IMR-90 (cell line): ENCODE data around the gene ACOXL. TPM values are rescaled to one million over a fixed set of nuclear protein-coding genes. Genes with fewer than 3 reads are reported as not detected.

Source experiments
- ATAC-seq: fragments of 200-7000 bp; cut with Tn5 transposase; 2 replicates; pipeline ENCODE4 v1.9.1; 2020; ENCODE audit warnings: low read depth, mild to moderate bottlenecking, moderate library complexity
- BruUV-seq: library from RNA; stranded (reverse); fragments of 400-500 nt; replicated peaks from 2 replicates; lab custom pipeline; 2021; lab: Mats Ljungman, UMichigan
- CTCF ChIA-PET: fragments of 300-600 bp; formaldehyde crosslinking; extraction: SDS; loops from one replicate; lab custom pipeline; 2021; ENCODE audit warnings: antibody characterized with exemption; lab: Yijun Ruan, JAX
- POLR2A ChIA-PET: fragments of 300-600 bp; sonication (Branson Sonifier 250); formaldehyde crosslinking; loops from one replicate; lab custom pipeline; 2022; ENCODE audit warnings: antibody characterized with exemption; ENCODE audit not compliant: unreplicated experiment; lab: Charles Lee
- DNase-seq: peaks from one replicate; pipeline ENCODE4 v3.0.0; 2013
- H2AFZ ChIP-seq: replicated peaks from 2 replicates; pipeline ENCODE3; 2013; ENCODE audit warnings: low read length, mild to moderate bottlenecking; ENCODE audit not compliant: poor library complexity
- H2AK5ac ChIP-seq: 2 replicates; pipeline ENCODE4 v1.6.1; 2013; ENCODE audit warnings: low read depth, low read length, inconsistent platforms
- H2AK9ac ChIP-seq: replicated peaks from 2 replicates; pipeline ENCODE3; 2013; ENCODE audit warnings: mild to moderate bottlenecking, low read depth, low read length, moderate library complexity; ENCODE audit not compliant: poor library complexity
- H2BK120ac ChIP-seq: 2 replicates; pipeline ENCODE4 v1.6.1; 2013; ENCODE audit warnings: low read depth, low read length, inconsistent platforms
- H2BK15ac ChIP-seq: 3 replicates; pipeline ENCODE4 v1.6.1; 2013; ENCODE audit warnings: low read depth, low read length, inconsistent platforms
- H2BK20ac ChIP-seq: 2 replicates; pipeline ENCODE4 v1.6.1; 2013; ENCODE audit warnings: low read depth, mild to moderate bottlenecking, inconsistent platforms, low read length, moderate library complexity
- H2BK5ac ChIP-seq: 2 replicates; pipeline ENCODE4 v1.6.1; 2013; ENCODE audit warnings: mild to moderate bottlenecking, low read depth, low read length, inconsistent platforms; ENCODE audit not compliant: poor library complexity, severe bottlenecking
- H3K14ac ChIP-seq: replicated peaks from 2 replicates; pipeline ENCODE4 v1.6.1; 2013; ENCODE audit warnings: low read depth, low read length, inconsistent platforms
- H3K18ac ChIP-seq: 2 replicates; pipeline ENCODE4 v1.6.1; 2013; ENCODE audit warnings: low read depth, low read length, control low read depth
- H3K23ac ChIP-seq: 2 replicates; pipeline ENCODE4 v1.6.1; 2013; ENCODE audit warnings: low read depth, low read length, inconsistent platforms
- H3K27ac ChIP-seq: 2 replicates; pipeline ENCODE4 v1.5.1; 2013; ENCODE audit warnings: mild to moderate bottlenecking, control low read depth, low read length; ENCODE audit not compliant: insufficient read depth
- H3K27me3 ChIP-seq: 2 replicates; pipeline ENCODE4 v1.6.1; 2013; ENCODE audit warnings: low read length; ENCODE audit not compliant: control insufficient read depth, insufficient read depth
- H3K36me3 ChIP-seq: 2 replicates; pipeline ENCODE4 v1.6.1; 2013; ENCODE audit warnings: low read length, mixed read lengths; ENCODE audit not compliant: control insufficient read depth, insufficient read depth
- H3K4ac ChIP-seq: 2 replicates; pipeline ENCODE4 v1.6.1; 2013; ENCODE audit warnings: low read depth, low read length, inconsistent platforms
- H3K4me1 ChIP-seq: 2 replicates; pipeline ENCODE4 v1.6.1; 2013; ENCODE audit warnings: low read length, mixed read lengths; ENCODE audit not compliant: control insufficient read depth, insufficient read depth
- H3K4me2 ChIP-seq: 2 replicates; pipeline ENCODE4 v1.6.1; 2013; ENCODE audit warnings: low read depth, mild to moderate bottlenecking, control low read depth, low read length, moderate library complexity
- H3K4me3 ChIP-seq: 2 replicates; pipeline ENCODE4 v1.5.1; 2013; ENCODE audit warnings: low read depth, mild to moderate bottlenecking, control low read depth, low read length, moderate library complexity; ENCODE audit not compliant: insufficient read depth
- H3K56ac ChIP-seq: 2 replicates; pipeline ENCODE4 v1.6.1; 2013; ENCODE audit warnings: low read length, inconsistent platforms; ENCODE audit not compliant: insufficient read depth; ENCODE audit errors: extremely low read depth
- H3K79me1 ChIP-seq, 2 experiments: 2 replicates each; pipeline ENCODE4 v1.6.1; 2013; ENCODE audit warnings: low read length in 2 of 2, inconsistent platforms in 1 of 2, low read depth in 1 of 2
- H3K9ac ChIP-seq: 2 replicates; pipeline ENCODE4 v1.6.1; 2013; ENCODE audit warnings: low read depth, low read length, control low read depth
- H3K9me1 ChIP-seq: 2 replicates; pipeline ENCODE4 v1.6.1; 2013; ENCODE audit warnings: low read length, inconsistent platforms; ENCODE audit not compliant: insufficient read depth
- H3K9me3 ChIP-seq: 2 replicates; pipeline ENCODE4 v1.6.1; 2013; ENCODE audit warnings: low read length; ENCODE audit not compliant: control insufficient read depth, insufficient read depth
- H4K20me1 ChIP-seq: 2 replicates; pipeline ENCODE4 v1.6.1; 2013; ENCODE audit warnings: low read length, inconsistent platforms; ENCODE audit not compliant: insufficient read depth
- H4K5ac ChIP-seq: 2 replicates; pipeline ENCODE4 v1.6.1; 2013; ENCODE audit warnings: mild to moderate bottlenecking, low read depth, low read length, control low read depth
- H4K8ac ChIP-seq, 2 experiments: 2 replicates each; pipeline ENCODE4 v1.6.1; 2013; ENCODE audit warnings: low read depth in 2 of 2, low read length in 2 of 2, control low read depth in 1 of 2, inconsistent platforms in 1 of 2
- H4K91ac ChIP-seq: 2 replicates; pipeline ENCODE4 v1.6.1; 2013; ENCODE audit warnings: low read depth, low read length, inconsistent platforms; ENCODE audit not compliant: insufficient read depth
- BHLHE40 ChIP-seq: fragments of 150-350 bp; IDR thresholded peaks from 2 replicates; pipeline ENCODE4 v1.6.1; 2016; ENCODE audit warnings: mild to moderate bottlenecking, low read depth, low read length
- CEBPB ChIP-seq: IDR thresholded peaks from 2 replicates; pipeline ENCODE4 v1.6.1; 2012; ENCODE audit warnings: low read depth, low read length, improper control_type of control experiment
- CHD1 ChIP-seq: IDR thresholded peaks from 2 replicates; pipeline ENCODE4 v1.6.1; 2012; ENCODE audit warnings: low read depth, low read length, improper control_type of control experiment
- CTCF ChIP-seq: conservative IDR thresholded peaks from 2 replicates; pipeline ENCODE4 v1.5.1; 2012; ENCODE audit warnings: mild to moderate bottlenecking, low read depth, low read length, improper control_type of control experiment
- FOS ChIP-seq: fragments of 150-350 bp; IDR thresholded peaks from 2 replicates; pipeline ENCODE4 v1.6.1; 2016; ENCODE audit warnings: low read depth, low read length
- MAZ ChIP-seq: IDR thresholded peaks from 2 replicates; pipeline ENCODE4 v1.6.1; 2012; ENCODE audit warnings: low read depth, mild to moderate bottlenecking, low read length, improper control_type of control experiment, moderate library complexity, borderline replicate concordance
- MXI1 ChIP-seq: IDR thresholded peaks from 2 replicates; pipeline ENCODE4 v1.6.1; 2012; ENCODE audit warnings: low read depth, mild to moderate bottlenecking, low read length, moderate library complexity, borderline replicate concordance
- NFE2L2 ChIP-seq: fragments of 150-350 bp; IDR thresholded peaks from 2 replicates; pipeline ENCODE4 v1.6.1; 2016; ENCODE audit warnings: low read depth, mild to moderate bottlenecking, low read length
- POLR2A ChIP-seq: IDR thresholded peaks from 2 replicates; pipeline ENCODE4 v1.6.1; 2012; ENCODE audit warnings: mild to moderate bottlenecking, low read depth, low read length
- RAD21 ChIP-seq: IDR thresholded peaks from 2 replicates; pipeline ENCODE4 v1.6.1; 2012; ENCODE audit warnings: low read length, improper control_type of control experiment
- RCOR1 ChIP-seq: IDR thresholded peaks from 2 replicates; pipeline ENCODE4 v1.6.1; 2012; ENCODE audit warnings: mild to moderate bottlenecking, low read length, improper control_type of control experiment; ENCODE audit not compliant: insufficient replicate concordance
- RFX5 ChIP-seq: IDR thresholded peaks from 2 replicates; pipeline ENCODE4 v1.8.0; 2012; ENCODE audit warnings: low read depth, mild to moderate bottlenecking, low read length, moderate library complexity
- SMC3 ChIP-seq: fragments of 150-350 bp; IDR thresholded peaks from 2 replicates; pipeline ENCODE4 v1.6.1; 2016; ENCODE audit warnings: low read depth, mild to moderate bottlenecking, antibody characterized with exemption, low read length, moderate library complexity
- WGBS, 2 experiments: methylation state at CpG; one replicate each; pipeline versions ENCODE4 v1.1.5 to v1.1.7; 2013; ENCODE audit warnings: missing lambda C conversion rate in 2 of 2; ENCODE audit not compliant: insufficient read length in 1 of 2; ENCODE audit errors: extremely low coverage in 2 of 2; 5-methylcytosine and 5-hydroxymethylcytosine counted together
- dilution Hi-C: fragments of 300-500 bp; cut with HindIII; formaldehyde crosslinking; loops from one replicate; pipeline ENCODE4 v1.14.3; 2018; ENCODE audit warnings: low sequenced_read_pairs; ENCODE audit not compliant: unreplicated experiment
- in situ Hi-C: fragments of 300-500 bp; cut with MboI; formaldehyde crosslinking; loops from 3 replicates; pipeline ENCODE4 v1.14.3; 2019; ENCODE audit warnings: low sequenced_read_pairs, inconsistent platforms, mixed read lengths
- intact Hi-C: fragments of 100-400 bp; cut with micrococcal nuclease; formaldehyde crosslinking; loops from 2 replicates; pipeline ENCODE4 v1.10.0; 2022
- polyA plus RNA-seq, 3 experiments: library from polyadenylated mRNA; depleted of rRNA; stranded (reverse); fragments of >200 nt; gene quantifications; 2 replicates each; pipeline ENCODE4 v1.2.3, GENCODE V29; 2012; ENCODE audit warnings: low replicate concordance in 1 of 3
- total RNA-seq: library from RNA; depleted of rRNA; stranded (reverse); fragments of >200 nt; gene quantifications from 2 replicates; pipeline ENCODE4 v1.2.3, GENCODE V29; 2012
- TF ChIP-seq, protein P1 (sequence below): fragments of 150-350 bp; IDR thresholded peaks from 2 replicates; pipeline ENCODE4 v1.6.1; 2017; ENCODE audit warnings: mild to moderate bottlenecking, antibody characterized with exemption, low read length, low read depth
- TF ChIP-seq, protein P2 (sequence below): fragments of 150-350 bp; IDR thresholded peaks from 2 replicates; pipeline ENCODE4 v1.6.1; 2016; ENCODE audit warnings: low read depth, mild to moderate bottlenecking, low read length, moderate library complexity, borderline replicate concordance

The ACOXL gene
- total and polyA plus RNA-seq, 2 of the 4 experiments (the other 2 are of a cell fraction): not detected

- no peak overlapping the region for H4K5ac ChIP-seq
- no peaks in the 10 kb centered on the region for H4K20me1 ChIP-seq
- dilution Hi-C loops: no loop called here
- in situ Hi-C loops: no loop called here
- H3K4me1 ChIP-seq: no peaks in the 10 kb centered on the region
- no peak overlapping the region for H2BK5ac ChIP-seq
- 57% methylated on average over 2 of the region's 2 CpGs; no CpG with 5 or more reads in 1 of the 2 experiments for WGBS, 2 experiments
- no peaks in the 10 kb centered on the region for H3K9me3 ChIP-seq
- H3K56ac ChIP-seq: no peak overlapping the region
- no peak overlapping the region for H3K4ac ChIP-seq
- no peak overlapping the region for H3K14ac ChIP-seq
- ChIA-PET CTCF (no interaction called here), POLR2A (no interaction called here)
- no peaks in the 10 kb centered on the region for H3K79me1 ChIP-seq
- H3K4me3 ChIP-seq: no peak overlapping the region
- no peaks in the 10 kb centered on the region for H3K9me1 ChIP-seq
- TF ChIP-seq, protein P1, sequence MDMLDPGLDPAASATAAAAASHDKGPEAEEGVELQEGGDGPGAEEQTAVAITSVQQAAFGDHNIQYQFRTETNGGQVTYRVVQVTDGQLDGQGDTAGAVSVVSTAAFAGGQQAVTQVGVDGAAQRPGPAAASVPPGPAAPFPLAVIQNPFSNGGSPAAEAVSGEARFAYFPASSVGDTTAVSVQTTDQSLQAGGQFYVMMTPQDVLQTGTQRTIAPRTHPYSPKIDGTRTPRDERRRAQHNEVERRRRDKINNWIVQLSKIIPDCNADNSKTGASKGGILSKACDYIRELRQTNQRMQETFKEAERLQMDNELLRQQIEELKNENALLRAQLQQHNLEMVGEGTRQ: no peak
- TF ChIP-seq CEBPB (no peak), FOS (no peak), MXI1 (no peak), MAZ (no peak), RAD21 (no peak), BHLHE40 (no peak), CHD1 (no peak), SMC3 (no peak), NFE2L2 (no peak), RFX5 (no peak), POLR2A (no peak), RCOR1 (no peak), CTCF (no peak)
- TF ChIP-seq, protein P2, sequence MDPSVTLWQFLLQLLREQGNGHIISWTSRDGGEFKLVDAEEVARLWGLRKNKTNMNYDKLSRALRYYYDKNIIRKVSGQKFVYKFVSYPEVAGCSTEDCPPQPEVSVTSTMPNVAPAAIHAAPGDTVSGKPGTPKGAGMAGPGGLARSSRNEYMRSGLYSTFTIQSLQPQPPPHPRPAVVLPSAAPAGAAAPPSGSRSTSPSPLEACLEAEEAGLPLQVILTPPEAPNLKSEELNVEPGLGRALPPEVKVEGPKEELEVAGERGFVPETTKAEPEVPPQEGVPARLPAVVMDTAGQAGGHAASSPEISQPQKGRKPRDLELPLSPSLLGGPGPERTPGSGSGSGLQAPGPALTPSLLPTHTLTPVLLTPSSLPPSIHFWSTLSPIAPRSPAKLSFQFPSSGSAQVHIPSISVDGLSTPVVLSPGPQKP: no peak
- H2BK20ac ChIP-seq: no peak overlapping the region
- no peak overlapping the region for H4K8ac ChIP-seq
- H3K27me3 ChIP-seq: peaks cover 43% of the 10 kb centered on the region
- no TSS peak for BruUV-seq
- H2BK120ac ChIP-seq: no peak overlapping the region
- no peak overlapping the region for H4K91ac ChIP-seq
- H3K23ac ChIP-seq: no peak overlapping the region
- no peak overlapping the region for H3K9ac ChIP-seq
- H2BK15ac ChIP-seq: no peak overlapping the region
- H2AK9ac ChIP-seq: no peak overlapping the region
- no peak for DNase-seq
- no peak for ATAC-seq
- H2AK5ac ChIP-seq: no peak overlapping the region
- intact Hi-C loops: no loop called here
- no peak overlapping the region for H3K27ac ChIP-seq
- no peak overlapping the region for H2AFZ ChIP-seq
- H3K18ac ChIP-seq: no peak overlapping the region
- no peak overlapping the region for H3K4me2 ChIP-seq
- H3K36me3 ChIP-seq: no peaks in the 10 kb centered on the region
Observed at GRCh38 chr2:110724820-110725219, 7.6 kb upstream of the ACOXL start.
